OCI-LY7 (cell line): ENCODE measurements around the gene PRMT1.

ENCODE experiments used
- EZH2phosphoT487 ChIP-seq: fragments of 200-600 bp; sonication (generic); IDR thresholded peaks from 2 replicates; pipeline ENCODE4 v1.6.1; 2018; ENCODE audit warnings: low read depth, borderline replicate concordance, mild to moderate bottlenecking, mixed run types, antibody characterized with exemption, low read length, moderate library complexity, mixed read lengths
- TF ChIP-seq, protein P1 (sequence below): fragments of 200-600 bp; sonication (generic); conservative IDR thresholded peaks from 2 replicates; pipeline ENCODE4 v1.5.1; 2014; ENCODE audit warnings: mild to moderate bottlenecking, antibody characterized with exemption, low read length, moderate library complexity, mixed read lengths

- TF ChIP-seq, protein P1, sequence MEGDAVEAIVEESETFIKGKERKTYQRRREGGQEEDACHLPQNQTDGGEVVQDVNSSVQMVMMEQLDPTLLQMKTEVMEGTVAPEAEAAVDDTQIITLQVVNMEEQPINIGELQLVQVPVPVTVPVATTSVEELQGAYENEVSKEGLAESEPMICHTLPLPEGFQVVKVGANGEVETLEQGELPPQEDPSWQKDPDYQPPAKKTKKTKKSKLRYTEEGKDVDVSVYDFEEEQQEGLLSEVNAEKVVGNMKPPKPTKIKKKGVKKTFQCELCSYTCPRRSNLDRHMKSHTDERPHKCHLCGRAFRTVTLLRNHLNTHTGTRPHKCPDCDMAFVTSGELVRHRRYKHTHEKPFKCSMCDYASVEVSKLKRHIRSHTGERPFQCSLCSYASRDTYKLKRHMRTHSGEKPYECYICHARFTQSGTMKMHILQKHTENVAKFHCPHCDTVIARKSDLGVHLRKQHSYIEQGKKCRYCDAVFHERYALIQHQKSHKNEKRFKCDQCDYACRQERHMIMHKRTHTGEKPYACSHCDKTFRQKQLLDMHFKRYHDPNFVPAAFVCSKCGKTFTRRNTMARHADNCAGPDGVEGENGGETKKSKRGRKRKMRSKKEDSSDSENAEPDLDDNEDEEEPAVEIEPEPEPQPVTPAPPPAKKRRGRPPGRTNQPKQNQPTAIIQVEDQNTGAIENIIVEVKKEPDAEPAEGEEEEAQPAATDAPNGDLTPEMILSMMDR, result no peak
- no peak for TF ChIP-seq EZH2phosphoT487
Measured at GRCh38 chr19:49641688-49642491, 35.2 kb upstream of the PRMT1 start, which contains the start of gene SCAF1.
